ENCODE measurements around the gene RPS6KA4.

DNA sequence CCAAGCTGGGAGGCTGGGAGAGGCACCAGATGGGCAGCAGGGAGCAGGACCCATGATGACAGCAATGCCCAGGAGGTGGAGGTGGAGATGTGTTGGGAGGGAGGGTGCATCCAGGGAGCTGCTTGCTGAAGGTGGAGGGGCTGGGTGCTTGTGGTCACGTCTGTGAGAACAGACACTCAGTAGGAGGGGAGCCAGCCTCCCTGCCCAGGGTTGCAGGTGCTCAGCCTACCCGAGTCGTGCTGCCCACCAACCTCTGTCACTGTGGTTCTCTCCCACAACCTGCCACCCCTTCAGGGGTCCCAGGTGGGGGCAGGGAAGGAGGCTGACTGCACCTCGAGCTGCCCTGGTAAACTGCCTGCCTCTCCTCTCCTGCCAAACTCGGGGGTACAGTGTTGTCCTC is 35.6 kb upstream of the RPS6KA4 start:
- TF ChIP-seq CTCF (conservative IDR thresholded peaks at IDR 0.05 in 1 of 2, IDR thresholded peaks at IDR 0.05 in 1 of 2; ENCODE audit: extremely low read depth in 1 of 2, insufficient read depth in 1 of 2, low read depth in 1 of 2, low read length in 2 of 2) (no peak), EZH2 (IDR thresholded peaks at IDR 0.05; ENCODE audit: borderline replicate concordance, low read length) (no peak)
